Fibroblast of skin of left quadriceps (primary cell): Measurements from ENCODE around the gene MED26.
A peak's percentile ranks its signal among the peaks of the same experiment; 100 is the strongest.

Source experiments
- DNase-seq, 2 experiments: peaks; one replicate each; pipeline ENCODE4 v3.0.0-alpha.2; 2013; ENCODE audit warnings: low read depth in 2 of 2

MED26 gene

GRCh38 chr19:16613841-16614240, 14.2 kb downstream of the MED26 start:
- DNase-seq = no peak

- no peak for DNase-seq
Observed at GRCh38 chr19:16612636-16613035, 15.4 kb downstream of the MED26 start.

GRCh38 chr19:16611121-16611520, 16.9 kb downstream of the MED26 start:
- DNase-seq = no peak

- DNase-seq = no peak
Observed at GRCh38 chr19:16609511-16610200, 18.3 kb downstream of the MED26 start.

- DNase-seq = peak; percentile 85 to 86
Observed at GRCh38 chr19:16608290-16608739, 19.7 kb downstream of the MED26 start.

GRCh38 chr19:16607819-16608218, 20.2 kb downstream of the MED26 start:
- DNase-seq = no peak

- no peak for DNase-seq
Observed at GRCh38 chr19:16605553-16605994, 22.4 kb downstream of the MED26 start.

GRCh38 chr19:16605115-16605514, 22.9 kb downstream of the MED26 start:
- no peak for DNase-seq

- no peak for DNase-seq
Observed at GRCh38 chr19:16604615-16605014, 23.4 kb downstream of the MED26 start.

- no peak for DNase-seq
Observed at GRCh38 chr19:16603090-16603489, 24.9 kb downstream of the MED26 start.

GRCh38 chr19:16601378-16602052, 26.5 kb downstream of the MED26 start:
- DNase-seq = no peak

- DNase-seq = no peak
Observed at GRCh38 chr19:16600824-16601223, 27.2 kb downstream of the MED26 start.

GRCh38 chr19:16599655-16600346, 28.2 kb downstream of the MED26 start:
- no peak for DNase-seq

- no peak for DNase-seq
Observed at GRCh38 chr19:16598848-16599247, 29.2 kb downstream of the MED26 start.

GRCh38 chr19:16596399-16596798, 31.6 kb downstream of the MED26 start:
- DNase-seq = no peak

- no peak for DNase-seq
Observed at GRCh38 chr19:16595097-16595496, 32.9 kb downstream of the MED26 start.

- DNase-seq = no peak
Observed at GRCh38 chr19:16594681-16595091, 33.3 kb downstream of the MED26 start.

GRCh38 chr19:16594131-16594586, 33.8 kb downstream of the MED26 start:
- no peak for DNase-seq

- no peak for DNase-seq
Observed at GRCh38 chr19:16593181-16593580, 34.8 kb downstream of the MED26 start.

GRCh38 chr19:16591803-16592556, 36.0 kb downstream of the MED26 start:
- no peak for DNase-seq

GRCh38 chr19:16590876-16591802, 36.9 kb downstream of the MED26 start:
- no peak for DNase-seq
